GM06990 (cell line): ENCODE data around the gene FARSB.

Experiments
- DNase-seq: peaks from one replicate; pipeline ENCODE4 v3.0.0-alpha.2; 2011; ENCODE audit not compliant: insufficient read length; ENCODE audit errors: extremely low read depth
- H3K27me3 ChIP-seq: replicated peaks from 2 replicates; pipeline ENCODE4 v1.6.0; 2011; ENCODE audit warnings: low read length; ENCODE audit not compliant: control insufficient read depth, insufficient read depth
- H3K36me3 ChIP-seq: 2 replicates; pipeline ENCODE4 v1.5.1; 2011; ENCODE audit warnings: low read length; ENCODE audit not compliant: control insufficient read depth, insufficient read depth
- H3K4me3 ChIP-seq: replicated peaks from 2 replicates; pipeline ENCODE4 v1.5.1; 2011; ENCODE audit warnings: low read depth, mild to moderate bottlenecking, control low read depth, low read length
- CTCF ChIP-seq: IDR thresholded peaks from 2 replicates; pipeline ENCODE4 v1.5.1; 2011; ENCODE audit warnings: low read length, control low read depth, mild to moderate bottlenecking, inconsistent platforms; ENCODE audit not compliant: insufficient read depth, poor library complexity, severe bottlenecking

The FARSB gene

GRCh38 chr2:222656526-222657446 lies 894 bp upstream of the FARSB start:
- H3K4me3 ChIP-seq, result peak overlapping the region; percentile 95
- no peak for TF ChIP-seq CTCF
- no peak for DNase-seq

GRCh38 chr2:222653280-222653679 lies 2.6 kb downstream of the FARSB start:
- no peaks in the 10 kb centered on the region; the same call in 1 of the 2 replicates for H3K36me3 ChIP-seq
- no peak for TF ChIP-seq CTCF
- no peak overlapping the region; the same call in 1 of the 2 replicates for H3K4me3 ChIP-seq

More at GRCh38 chr2:222656526-222657446, 894 bp upstream of the FARSB start:
- Histone ChIP-seq H3K36me3 (no peaks in the 10 kb centered on the region), H3K27me3 (no peaks in the 10 kb centered on the region)

GRCh38 chr2:222652491-222653255 lies 3.2 kb downstream of the FARSB start:
- H3K36me3 ChIP-seq, result peaks cover under 1% of the 10 kb centered on the region
- no peak overlapping the region; the same call in 1 of the 2 replicates for H3K4me3 ChIP-seq
- no peak for TF ChIP-seq CTCF
- H3K27me3 ChIP-seq, result no peaks in the 10 kb centered on the region
- DNase-seq, result no peak

More at GRCh38 chr2:222653280-222653679, 2.6 kb downstream of the FARSB start:
- H3K27me3 ChIP-seq, result no peaks in the 10 kb centered on the region
- DNase-seq, result no peak

GRCh38 chr2:222651718-222652418 lies 4.0 kb downstream of the FARSB start:
- no peak overlapping the region for H3K4me3 ChIP-seq
- no peak for DNase-seq
- H3K27me3 ChIP-seq, result no peaks in the 10 kb centered on the region
- TF ChIP-seq CTCF, result no peak
- peaks cover 3% of the 10 kb centered on the region for H3K36me3 ChIP-seq

GRCh38 chr2:222649801-222650200 lies 6.1 kb downstream of the FARSB start:
- H3K27me3 ChIP-seq, result no peaks in the 10 kb centered on the region
- no peak for TF ChIP-seq CTCF
- peaks cover 3% of the 10 kb centered on the region for H3K36me3 ChIP-seq
- DNase-seq, result no peak
- H3K4me3 ChIP-seq, result no peak overlapping the region
